ENCODE measurements around the gene FARS2.
A peak's percentile ranks its signal among the peaks of the same experiment; 100 is the strongest.

The FARS2 gene

GRCh38 chr6:5383856-5384255 is 122.5 kb downstream of the FARS2 start:
- no peak for DNase-seq

- DNase-seq: no peak
Observed at GRCh38 chr6:5384276-5384675, 123.0 kb downstream of the FARS2 start.

- DNase-seq: no peak
Observed at GRCh38 chr6:5388326-5388725, 127.0 kb downstream of the FARS2 start.

GRCh38 chr6:5389086-5389745 is 127.9 kb downstream of the FARS2 start:
- no peak for DNase-seq

- DNase-seq: no peak
Observed at GRCh38 chr6:5390177-5390576, 128.9 kb downstream of the FARS2 start.

- no peak for DNase-seq
Observed at GRCh38 chr6:5394280-5394679, 133.0 kb downstream of the FARS2 start.

- no peak for DNase-seq
Observed at GRCh38 chr6:5395719-5396118, 134.4 kb downstream of the FARS2 start.

- DNase-seq: peak; percentile 11
Observed at GRCh38 chr6:5398530-5398929, 137.2 kb downstream of the FARS2 start.

GRCh38 chr6:5399391-5399790 is 138.1 kb downstream of the FARS2 start:
- DNase-seq: no peak

- no peak for DNase-seq
Observed at GRCh38 chr6:5401845-5402738, 140.8 kb downstream of the FARS2 start.

GRCh38 chr6:5403076-5403475 is 141.8 kb downstream of the FARS2 start:
- DNase-seq: no peak

GRCh38 chr6:5403609-5404008 is 142.3 kb downstream of the FARS2 start:
- no peak for DNase-seq

- DNase-seq: no peak
Observed at GRCh38 chr6:5405976-5406375, 144.7 kb downstream of the FARS2 start.

GRCh38 chr6:5411414-5411813 is 150.1 kb downstream of the FARS2 start:
- no peak for DNase-seq

- DNase-seq: no peak
Observed at GRCh38 chr6:5412017-5412416, 150.7 kb downstream of the FARS2 start.

- peak; percentile 2 for DNase-seq
Observed at GRCh38 chr6:5412663-5413062, 151.3 kb downstream of the FARS2 start.

GRCh38 chr6:5416250-5416649 is 154.9 kb downstream of the FARS2 start:
- no peak for DNase-seq

GRCh38 chr6:5422321-5422915 is 161.1 kb downstream of the FARS2 start:
- DNase-seq: peak; percentile 10

- DNase-seq: peak; percentile 23
Observed at GRCh38 chr6:5423251-5423650, 161.9 kb downstream of the FARS2 start.

- DNase-seq: no peak
Observed at GRCh38 chr6:5424726-5425125, 163.4 kb downstream of the FARS2 start.

- DNase-seq: no peak
Observed at GRCh38 chr6:5425267-5425666, 164.0 kb downstream of the FARS2 start.

- no peak for DNase-seq
Observed at GRCh38 chr6:5425797-5426196, 164.5 kb downstream of the FARS2 start.

- DNase-seq: no peak
Observed at GRCh38 chr6:5427586-5427985, 166.3 kb downstream of the FARS2 start.

- DNase-seq: no peak
Observed at GRCh38 chr6:5433324-5433723, 172.0 kb downstream of the FARS2 start.

Measured in NCI-H2171 (cell line).